Heart left ventricle (tissue), 16 donors: Measurements from ENCODE around the gene EPHA1. TPM values are rescaled to one million over a fixed set of nuclear protein-coding genes. Genes with fewer than 3 reads are reported as not detected.
A peak's percentile ranks its signal among the peaks of the same experiment; 100 is the strongest.
"Not testable (repeated sequence)": the region's sequence is repeated elsewhere in the genome, so short reads cannot be mapped to it uniquely, and the experiment has no call there.

Experiments used
- ATAC-seq, 4 donors: fragments of 200-7000 bp; cut with Tn5 transposase; one replicate each; pipeline ENCODE4 v1.9.1; 2020 to 2022; ENCODE audit warnings: moderate library complexity in 4 of 4, mild to moderate bottlenecking in 3 of 4, moderate number of reproducible peaks in 1 of 4
- DNase-seq, 5 donors: peaks; one replicate each; pipeline ENCODE4 v3.0.0-alpha.2; 2020
- H3K27ac ChIP-seq, 12 donors: fragments of 200-600 bp; sonication (generic) in 4 of 12; one replicate each; pipeline versions ENCODE4 v1.5.0 to v1.8.0; 2016 to 2022; ENCODE audit warnings: mild to moderate bottlenecking in 2 of 12
- H3K27me3 ChIP-seq, 9 donors: fragments of 200-600 bp; sonication (generic) in 2 of 9; one replicate each; pipeline versions ENCODE4 v1.5.1 to v1.8.0; 2016 to 2022; ENCODE audit warnings: mild to moderate bottlenecking in 3 of 9
- H3K36me3 ChIP-seq, 9 donors: fragments of 200-600 bp; sonication (generic) in 2 of 9; one replicate each; pipeline versions ENCODE4 v1.5.0 to v1.8.0; 2018 to 2022; ENCODE audit warnings: mild to moderate bottlenecking in 2 of 9
- H3K4me1 ChIP-seq, 12 donors: fragments of 200-600 bp; sonication (generic) in 4 of 12; one replicate each; pipeline versions ENCODE4 v1.5.0 to v1.8.0; 2016 to 2022; ENCODE audit warnings: mild to moderate bottlenecking in 3 of 12
- H3K4me3 ChIP-seq, 12 donors: fragments of 200-600 bp; sonication (generic) in 4 of 12; one replicate each; pipeline versions ENCODE4 v1.5.0 to v1.8.0; 2017 to 2022; ENCODE audit warnings: mild to moderate bottlenecking in 9 of 12, moderate library complexity in 4 of 12
- H3K9me3 ChIP-seq, 12 donors: fragments of 200-600 bp; sonication (generic) in 4 of 12; one replicate each; pipeline versions ENCODE4 v1.5.0 to v1.8.0; 2016 to 2022; ENCODE audit warnings: mild to moderate bottlenecking in 1 of 12
- CTCF ChIP-seq, 12 donors: fragments of 200-600 bp; sonication (generic) in 4 of 12; IDR thresholded peaks; one replicate each; pipeline versions ENCODE4 v1.5.0 to v1.8.0; 2018 to 2022; ENCODE audit warnings: antibody characterized with exemption in 12 of 12, mild to moderate bottlenecking in 5 of 12
- POLR2A ChIP-seq, 2 donors: fragments of 450-650 bp; IDR thresholded peaks; one replicate each; pipeline ENCODE4 v1.6.1; 2017; ENCODE audit warnings: antibody characterized with exemption in 2 of 2, mild to moderate bottlenecking in 2 of 2, moderate library complexity in 2 of 2
- WGBS, 4 donors: extraction: QIAGEN DNeasy Blood & Tissue Kit in 2 of 4; methylation state at CpG; one replicate each; pipeline versions ENCODE4 v1.1.5 to v1.1.7; 2013 to 2018; 5-methylcytosine and 5-hydroxymethylcytosine counted together
- intact Hi-C, 10 donors: fragments of 100-400 bp; cut with DNase I; formaldehyde crosslinking; loops; one replicate each; pipeline versions ENCODE4 v1.11.1 to v1.14.2; 2022
- polyA plus RNA-seq, 2 donors: library from polyadenylated mRNA; stranded (reverse); fragments of 200-250 nt; gene quantifications; one replicate each; pipeline ENCODE4 v1.2.3, GENCODE V29; 2013
- total RNA-seq, 9 donors: library from RNA; depleted of rRNA in 2 of 9; stranded (reverse); fragments of >200 nt in 2 of 9; fragmentation: NEBNext Ultra II Directional in 3 of 9; extraction: Animal tissue kit (Norgen Biotek cat#: 25700) in 3 of 9; gene quantifications; one replicate each; pipeline versions ENCODE4 v1.1.0 to v1.2.4, GENCODE V29; 2016 to 2023
- donor health status: ischemic (EF 13 %, LVEDD 7.1; RV severe dilation, severe dysfunction).
- donor health status: healthy with polysubstance abuse.
- donor health status: DM: no; HTN: yes; CAD: no.
- donor health status: DM: no; HTN: no; CAD: no.
- donor health status: ischemic (EF 25% LVEDD 6.9; RV normal size, moderate dysfunction).
- donor health status: ischemic (EF 25% LVEDD 5.7; RV mildly dilated, moderate dysfunction).
- donor health status: healthy.
- donor health status: DM: yes; HTN: yes; CAD: no.
- donor health status: ischemic (EF 35%, LVEDD 5.7; RV mildly dilated, moderate dysfunction).
- donor health status: nonischemic (EF 11% LVEDD 7.7; RV severe dilation, severe dysfunction).
- donor health status: DM: yes; HTN: yes; CAD: no.
- donor health status: PGD.
- donor health status: ischemic (EF 29% LVEDD 5.4; RV normal size, mild dysfunction).
- donor health status: nonischemic (EF 23%, LVEDD 6.1; RV moderate dilation, normal function).

EPHA1 gene
- total and polyA plus RNA-seq, 11 donors = 0.04 to 0.51 (median 0.27) TPM; not detected in 7

GRCh38 chr7:143406002-143406357 lies 2.7 kb downstream of the EPHA1 start:
- no peak for ATAC-seq
- Histone ChIP-seq H3K4me3 (no peak overlapping the region), H3K27me3 (peaks cover 0 to 9% (median 0%) of the 10 kb centered on the region in 9 donors), H3K4me1 (peaks cover 0 to 39% (median 17%) of the 10 kb centered on the region in 12 donors), H3K36me3 (no peaks in the 10 kb centered on the region), H3K27ac (no peak overlapping the region), H3K9me3 (no peaks in the 10 kb centered on the region)
- TF ChIP-seq CTCF (IDR thresholded peaks at IDR 0.05) (no peak), POLR2A (IDR thresholded peaks at IDR 0.05) (no peak)
- intact Hi-C loops = loop anchor here in 2 of 10 donors (2.0 to 5.0 kb wide), 2 partner anchors 15 to 159 kb away; no protein-coding TSS in a partner anchor
- WGBS, 4 donors = 82 to 93% (median 89%) methylated on average over 3 of the region's 3 CpGs
- no peak for DNase-seq

GRCh38 chr7:143405173-143406001 lies 3.3 kb downstream of the EPHA1 start:
- DNase-seq (peak; percentile 54 to 90 (median 79)), ATAC-seq (peak; percentile 29 to 82 (median 70))
- Histone ChIP-seq H3K4me1 (peaks cover 0 to 33% (median 16%) of the 10 kb centered on the region in 12 donors), H3K27ac (no peak overlapping the region), H3K9me3 (no peaks in the 10 kb centered on the region), H3K4me3 (no peak overlapping the region), H3K36me3 (no peaks in the 10 kb centered on the region), H3K27me3 (peaks cover 0 to 9% (median 0%) of the 10 kb centered on the region in 9 donors)
- 40 to 53% (median 45%) methylated on average over 8 to 9 of the region's 9 CpGs for WGBS, 4 donors
- intact Hi-C loops = loop anchor here in 2 of 10 donors (2.0 to 5.0 kb wide), 2 partner anchors 15 to 158 kb away; no protein-coding TSS in a partner anchor
- TF ChIP-seq CTCF (IDR thresholded peaks at IDR 0.05) (no peak), POLR2A (IDR thresholded peaks at IDR 0.05) (no peak)

GRCh38 chr7:143402233-143402632 lies 6.4 kb downstream of the EPHA1 start:
- peaks cover 0 to 11% (median 2%) of the 10 kb centered on the region in 12 donors for H3K4me1 ChIP-seq
- ATAC-seq, H3K27me3 ChIP-seq, H3K36me3 ChIP-seq, H3K27ac ChIP-seq, intact Hi-C loops, H3K9me3 ChIP-seq, DNase-seq, H3K4me3 ChIP-seq: not testable (repeated sequence)
- WGBS, 4 donors = 80 to 89% (median 87%) methylated on average over 4 of the region's 4 CpGs

GRCh38 chr7:143401265-143401664 lies 7.4 kb downstream of the EPHA1 start:
- intact Hi-C loops = no loop called here
- Histone ChIP-seq H3K9me3 (no peaks in the 10 kb centered on the region), H3K27ac (no peak overlapping the region), H3K4me3 (no peak overlapping the region), H3K36me3 (no peaks in the 10 kb centered on the region), H3K27me3 (no peaks in the 10 kb centered on the region), H3K4me1 (peaks cover 0 to 13% (median 3%) of the 10 kb centered on the region in 12 donors)
- TF ChIP-seq CTCF (IDR thresholded peaks at IDR 0.05) (no peak), POLR2A (IDR thresholded peaks at IDR 0.05) (no peak)
- DNase-seq (no peak), ATAC-seq (no peak)
- 87 to 95% (median 91%) methylated on average over 11 to 12 of the region's 12 CpGs for WGBS, 4 donors
